HuH-7 (cell line): ENCODE measurements around the gene FRRS1L.

Experiments used
- DNase-seq: peaks from one replicate; pipeline ENCODE4 v3.0.0; 2011; ENCODE audit warnings: low spot score

Gene FRRS1L

GRCh38 chr9:109176386-109176785 lies 9.3 kb upstream of the FRRS1L start:
- no peak for DNase-seq

- no peak for DNase-seq
These were observed 5.9 kb upstream of the FRRS1L start for GRCh38 chr9:109172935-109173334.

GRCh38 chr9:109171926-109172325 lies 4.9 kb upstream of the FRRS1L start:
- no peak for DNase-seq

GRCh38 chr9:109168170-109168569 lies 1.1 kb upstream of the FRRS1L start:
- no peak for DNase-seq

- no peak for DNase-seq
These were observed 667 bp upstream of the FRRS1L start for GRCh38 chr9:109167716-109168115.

- DNase-seq: no peak
These were observed 778 bp downstream of the FRRS1L start for GRCh38 chr9:109166171-109166770.

- no peak for DNase-seq
These were observed 3.0 kb downstream of the FRRS1L start for GRCh38 chr9:109164042-109164441.

- DNase-seq: no peak
These were observed 3.9 kb downstream of the FRRS1L start for GRCh38 chr9:109163194-109163593.

GRCh38 chr9:109162677-109163076 lies 4.4 kb downstream of the FRRS1L start:
- DNase-seq: no peak

- DNase-seq: no peak
These were observed 5.6 kb downstream of the FRRS1L start for GRCh38 chr9:109161471-109161870.

- DNase-seq: no peak
These were observed 7.5 kb downstream of the FRRS1L start for GRCh38 chr9:109159583-109159982.

GRCh38 chr9:109158651-109159050 lies 8.4 kb downstream of the FRRS1L start:
- DNase-seq: no peak

- no peak for DNase-seq
These were observed 10.3 kb downstream of the FRRS1L start for GRCh38 chr9:109156708-109157107.

GRCh38 chr9:109150925-109151545 lies 16.0 kb downstream of the FRRS1L start:
- no peak for DNase-seq

GRCh38 chr9:109149722-109150121 lies 17.3 kb downstream of the FRRS1L start:
- DNase-seq: no peak

- no peak for DNase-seq
These were observed 18.0 kb downstream of the FRRS1L start for GRCh38 chr9:109149089-109149488.

- no peak for DNase-seq
These were observed 22.0 kb downstream of the FRRS1L start for GRCh38 chr9:109145051-109145450.

- DNase-seq: no peak
These were observed 23.0 kb downstream of the FRRS1L start for GRCh38 chr9:109143881-109144562.

GRCh38 chr9:109141375-109141774 lies 25.7 kb downstream of the FRRS1L start:
- no peak for DNase-seq

GRCh38 chr9:109139851-109140250 lies 27.2 kb downstream of the FRRS1L start:
- DNase-seq: no peak

- DNase-seq: no peak
These were observed 28.6 kb downstream of the FRRS1L start for GRCh38 chr9:109138421-109138820.

- no peak for DNase-seq
These were observed 32.9 kb downstream of the FRRS1L start for GRCh38 chr9:109134167-109134578.

GRCh38 chr9:109133533-109133932 lies 33.5 kb downstream of the FRRS1L start:
- no peak for DNase-seq
